ENCODE results near the gene IRF9. TPM values are rescaled to one million over a fixed set of nuclear protein-coding genes. Genes with fewer than 3 reads are reported as not detected.

The IRF9 gene
- total and polyA plus RNA-seq, 2 of the 4 experiments (the other 2 are of a cell fraction) = 25.6 to 34.6 TPM

GRCh38 chr14:24155100-24155499 lies 6.0 kb upstream of the IRF9 start:
- Histone ChIP-seq H2BK5ac (ENCODE audit: low read depth, low read length, poor library complexity, severe bottlenecking) (no peak overlapping the region), H3K4ac (ENCODE audit: low read depth, low read length) (no peak overlapping the region), H2AFZ (replicated peaks; ENCODE audit: low read length, poor library complexity) (no peak overlapping the region), H4K5ac (ENCODE audit: low read depth, low read length) (no peak overlapping the region), H3K27me3 (ENCODE audit: control insufficient read depth, insufficient read depth, low read length) (no peaks in the 10 kb centered on the region), H3K4me3 (ENCODE audit: insufficient read depth, low read depth, low read length) (no peak overlapping the region), H2BK15ac (ENCODE audit: low read depth, low read length) (no peak overlapping the region), H2BK120ac (ENCODE audit: low read depth, low read length) (no peak overlapping the region), H3K56ac (ENCODE audit: extremely low read depth, insufficient read depth, low read length) (no peak overlapping the region), H3K79me1 (ENCODE audit: low read depth in 1 of 2, low read length in 2 of 2) (peaks cover 8 to 18% of the 10 kb centered on the region in 2 experiments), H2AK5ac (ENCODE audit: low read depth, low read length) (no peak overlapping the region), H3K27ac (ENCODE audit: insufficient read depth, low read length) (no peak overlapping the region), H3K18ac (ENCODE audit: low read depth, low read length) (no peak overlapping the region), H3K4me1 (ENCODE audit: control insufficient read depth, insufficient read depth, low read length) (no peaks in the 10 kb centered on the region), H3K36me3 (ENCODE audit: control insufficient read depth, insufficient read depth, low read length) (peaks cover 68% of the 10 kb centered on the region), H3K23ac (ENCODE audit: low read depth, low read length) (no peak overlapping the region), H3K4me2 (ENCODE audit: low read depth, low read length) (no peak overlapping the region), H3K9me1 (ENCODE audit: insufficient read depth, low read length) (no peaks in the 10 kb centered on the region; the same call in 1 of the 2 replicates), H4K20me1 (ENCODE audit: insufficient read depth, low read length) (no peaks in the 10 kb centered on the region; the same call in 1 of the 2 replicates), H3K9ac (ENCODE audit: low read depth, low read length) (no peak overlapping the region), H4K8ac (ENCODE audit: low read depth in 2 of 2, low read length in 2 of 2) (no peak overlapping the region), H2AK9ac (replicated peaks; ENCODE audit: low read depth, low read length, poor library complexity) (no peak overlapping the region), H3K14ac (replicated peaks; ENCODE audit: low read depth, low read length) (no peak overlapping the region), H4K91ac (ENCODE audit: insufficient read depth, low read depth, low read length) (no peak overlapping the region), H2BK20ac (ENCODE audit: low read depth, low read length) (no peak overlapping the region), H3K9me3 (ENCODE audit: control insufficient read depth, insufficient read depth, low read length) (no peaks in the 10 kb centered on the region)
- no peak for DNase-seq
- dilution Hi-C loops (cut with HindIII; ENCODE audit: low sequenced_read_pairs, unreplicated experiment) = no loop called here
- BruUV-seq (replicated peaks) = no TSS peak
- in situ Hi-C loops (cut with MboI; ENCODE audit: low sequenced_read_pairs) = no loop called here
- ChIA-PET POLR2A (ENCODE audit: unreplicated experiment) (no interaction called here), CTCF (no interaction called here)
- WGBS, 2 experiments (ENCODE audit: extremely low coverage in 2 of 2, insufficient read length in 1 of 2) = 100% methylated on average over 1 of the region's 10 CpGs; no CpG with 5 or more reads in 1 of the 2 experiments
- intact Hi-C loops (cut with micrococcal nuclease) = no loop called here
- ATAC-seq (ENCODE audit: low read depth) = no peak
- no peak for TF ChIP-seq CTCF (conservative IDR thresholded peaks at IDR 0.05; ENCODE audit: low read depth, low read length)

Data from IMR-90 (cell line).